ENCODE results near the gene FAM187B.

The FAM187B gene

GRCh38 chr19:35194012-35194984 is 34.2 kb downstream of the FAM187B start:
- Histone ChIP-seq H3K4me1 (ENCODE audit: control insufficient read depth, insufficient read depth, low read length) (no peaks in the 10 kb centered on the region), H3K9me3 (ENCODE audit: control insufficient read depth, insufficient read depth, low read depth, low read length) (peaks cover 4% of the 10 kb centered on the region), H3K4me3 (ENCODE audit: low read depth, low read length) (no peak overlapping the region), H3K36me3 (ENCODE audit: control insufficient read depth in 2 of 2, insufficient read depth in 1 of 2, low read length in 2 of 2) (no peaks in the 10 kb centered on the region; a peak in 1 of 3 replicates), H3K27ac (ENCODE audit: extremely low read depth, low read depth, low read length) (no peak overlapping the region)
- ChIA-PET POLR2A (no interaction called here), CTCF (interaction anchor here (0.5 to 1.2 kb wide), 6 partner anchors 12 to 850 kb away, joined by 3 to 4 read pairs (median 3); no protein-coding TSS in a partner anchor)
- TF ChIP-seq ELK4 (IDR thresholded peaks at IDR 0.05; ENCODE audit: borderline replicate concordance, low read depth, low read length) = no peak
- TF ChIP-seq PRDM6 (tag by site-specific recombination; IDR thresholded peaks at IDR 0.05) = no peak
- no peak for TF ChIP-seq ZNF366 (tag by site-specific recombination; conservative IDR thresholded peaks at IDR 0.05)
- no peak for TF ChIP-seq ZFP41 (tag by site-specific recombination; IDR thresholded peaks at IDR 0.05; ENCODE audit: borderline replicate concordance)
- no peak for TF ChIP-seq ZNF660 (tag by site-specific recombination; IDR thresholded peaks at IDR 0.05)
- TF ChIP-seq, protein P1, sequence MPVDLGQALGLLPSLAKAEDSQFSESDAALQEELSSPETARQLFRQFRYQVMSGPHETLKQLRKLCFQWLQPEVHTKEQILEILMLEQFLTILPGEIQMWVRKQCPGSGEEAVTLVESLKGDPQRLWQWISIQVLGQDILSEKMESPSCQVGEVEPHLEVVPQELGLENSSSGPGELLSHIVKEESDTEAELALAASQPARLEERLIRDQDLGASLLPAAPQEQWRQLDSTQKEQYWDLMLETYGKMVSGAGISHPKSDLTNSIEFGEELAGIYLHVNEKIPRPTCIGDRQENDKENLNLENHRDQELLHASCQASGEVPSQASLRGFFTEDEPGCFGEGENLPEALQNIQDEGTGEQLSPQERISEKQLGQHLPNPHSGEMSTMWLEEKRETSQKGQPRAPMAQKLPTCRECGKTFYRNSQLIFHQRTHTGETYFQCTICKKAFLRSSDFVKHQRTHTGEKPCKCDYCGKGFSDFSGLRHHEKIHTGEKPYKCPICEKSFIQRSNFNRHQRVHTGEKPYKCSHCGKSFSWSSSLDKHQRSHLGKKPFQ (tag by site-specific recombination; IDR thresholded peaks at IDR 0.05) = no peak
- no peak for TF ChIP-seq ZNF148 (tag by site-specific recombination; IDR thresholded peaks at IDR 0.05; ENCODE audit: borderline replicate concordance)
- no peak for TF ChIP-seq ZNF155 (tag by site-specific recombination; IDR thresholded peaks at IDR 0.05)
- no peak for TF ChIP-seq ZFP3 (tag by site-specific recombination; IDR thresholded peaks at IDR 0.05; ENCODE audit: low read depth)
- TF ChIP-seq ZNF529 (tag by site-specific recombination; IDR thresholded peaks at IDR 0.05; ENCODE audit: insufficient replicate concordance) = no peak
- no peak for TF ChIP-seq ZNF76 (tag by site-specific recombination; IDR thresholded peaks at IDR 0.05; ENCODE audit: borderline replicate concordance, low read depth)
- TF ChIP-seq MEIS1 (CRISPR knock-in tag; IDR thresholded peaks at IDR 0.05; ENCODE audit: borderline replicate concordance) = no peak
- no peak for TF ChIP-seq ZNF600 (tag by site-specific recombination; IDR thresholded peaks at IDR 0.05)
- TF ChIP-seq ZNF114 (tag by site-specific recombination; IDR thresholded peaks at IDR 0.05) = no peak

- H3K27ac ChIP-seq (ENCODE audit: extremely low read depth, low read depth, low read length) = no peak overlapping the region
- TF ChIP-seq ZNF404 (tag by site-specific recombination; IDR thresholded peaks at IDR 0.05) = no peak
- TF ChIP-seq ZNF513 (tag by site-specific recombination; IDR thresholded peaks at IDR 0.05) = no peak
- no peak for TF ChIP-seq ZNF311 (tag by site-specific recombination; IDR thresholded peaks at IDR 0.05; ENCODE audit: borderline replicate concordance)
- no peak for TF ChIP-seq ZNF561 (tag by site-specific recombination; IDR thresholded peaks at IDR 0.05; ENCODE audit: borderline replicate concordance)
- no peak for TF ChIP-seq TRIM28 (IDR thresholded peaks at IDR 0.05; ENCODE audit: borderline replicate concordance, low read length)
- TF ChIP-seq, protein P2, sequence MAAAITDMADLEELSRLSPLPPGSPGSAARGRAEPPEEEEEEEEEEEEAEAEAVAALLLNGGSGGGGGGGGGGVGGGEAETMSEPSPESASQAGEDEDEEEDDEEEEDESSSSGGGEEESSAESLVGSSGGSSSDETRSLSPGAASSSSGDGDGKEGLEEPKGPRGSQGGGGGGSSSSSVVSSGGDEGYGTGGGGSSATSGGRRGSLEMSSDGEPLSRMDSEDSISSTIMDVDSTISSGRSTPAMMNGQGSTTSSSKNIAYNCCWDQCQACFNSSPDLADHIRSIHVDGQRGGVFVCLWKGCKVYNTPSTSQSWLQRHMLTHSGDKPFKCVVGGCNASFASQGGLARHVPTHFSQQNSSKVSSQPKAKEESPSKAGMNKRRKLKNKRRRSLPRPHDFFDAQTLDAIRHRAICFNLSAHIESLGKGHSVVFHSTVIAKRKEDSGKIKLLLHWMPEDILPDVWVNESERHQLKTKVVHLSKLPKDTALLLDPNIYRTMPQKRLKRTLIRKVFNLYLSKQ (tag by site-specific recombination; IDR thresholded peaks at IDR 0.05; ENCODE audit: borderline replicate concordance) = no peak
- TF ChIP-seq ZNF549 (tag by site-specific recombination; IDR thresholded peaks at IDR 0.05) = no peak
- no peak for TF ChIP-seq SETDB1 (IDR thresholded peaks at IDR 0.05; ENCODE audit: insufficient read length, low read length)
- TF ChIP-seq ZNF530 (tag by site-specific recombination; IDR thresholded peaks at IDR 0.05; ENCODE audit: low read depth) = no peak
- no peaks in the 10 kb centered on the region for H3K36me3 ChIP-seq (ENCODE audit: control insufficient read depth in 2 of 2, insufficient read depth in 1 of 2, low read length in 2 of 2)
- ChIA-PET CTCF (no interaction called here), POLR2A (no interaction called here)
- no peaks in the 10 kb centered on the region for H3K4me1 ChIP-seq (ENCODE audit: control insufficient read depth, insufficient read depth, low read length)
- H3K4me3 ChIP-seq (ENCODE audit: low read depth, low read length) = no peak overlapping the region
- peaks cover 7% of the 10 kb centered on the region for H3K9me3 ChIP-seq (ENCODE audit: control insufficient read depth, insufficient read depth, low read depth, low read length)
These were observed 43.7 kb downstream of the FAM187B start for GRCh38 chr19:35184884-35185283.
